Activated T-helper 2 cell treated with anti-CD3 and anti-CD28 coated beads, Interferon-gamma antibody, Interleukin-2, Interleukin-4, amounts not matched to agents 10 μg/mL and 5 μg/mL and 100 μg/mL, durations not matched to agents 14 hours and 24 hours and 36 hours (primary cell): ENCODE data around the gene STAT3. TPM values are rescaled to one million over a fixed set of nuclear protein-coding genes. Genes with fewer than 3 reads are reported as not detected.
"Not testable (repeated sequence)": the region's sequence is repeated elsewhere in the genome, so short reads cannot be mapped to it uniquely, and the experiment has no call there.

ENCODE experiments used
- DNase-seq: peaks from one replicate; pipeline ENCODE4 v3.0.0; 2021; ENCODE audit warnings: low spot score
- H3K27ac Mint-ChIP-seq: one replicate; pipeline ENCODE4 v1.8.0; 2021; ENCODE audit warnings: mixed read lengths
- H3K27me3 Mint-ChIP-seq: one replicate; pipeline ENCODE4 v1.8.0; 2021; ENCODE audit warnings: low read depth, mixed read lengths
- H3K36me3 Mint-ChIP-seq: one replicate; pipeline ENCODE4 v1.8.0; 2021; ENCODE audit warnings: low read depth, mixed read lengths
- H3K4me1 Mint-ChIP-seq: one replicate; pipeline ENCODE4 v1.8.0; 2021; ENCODE audit warnings: low read depth, mixed read lengths
- H3K4me3 Mint-ChIP-seq: one replicate; pipeline ENCODE4 v1.8.0; 2021; ENCODE audit warnings: low read depth, mild to moderate bottlenecking, moderate library complexity, mixed read lengths
- H3K9me3 Mint-ChIP-seq: one replicate; pipeline ENCODE4 v1.8.0; 2021; ENCODE audit warnings: mixed read lengths
- intact Hi-C: fragments of 100-400 bp; cut with micrococcal nuclease; formaldehyde crosslinking; loops from one replicate; pipeline ENCODE4 v1.15.1; 2023
- total RNA-seq: library from RNA; stranded (reverse); gene quantifications from 2 replicates; pipeline ENCODE4 v1.2.3, GENCODE V29; 2022

Gene STAT3
- total RNA-seq, 1 donor from 2014 or later = 250 TPM

DNA sequence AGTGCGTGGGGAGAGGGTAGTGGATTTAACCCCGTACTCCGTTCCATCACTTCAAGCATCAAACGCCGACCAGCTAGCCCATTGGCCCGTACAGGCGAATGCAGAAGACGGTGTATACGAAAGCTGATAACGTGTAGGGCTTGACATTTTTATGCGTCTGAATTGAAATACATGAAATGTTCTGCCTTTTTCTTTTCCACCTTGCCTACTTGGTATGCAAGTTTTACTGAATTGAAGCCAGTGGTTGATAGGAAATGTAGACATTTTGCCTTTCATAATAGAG lies 834 bp upstream of the STAT3 start:
- Mint-ChIP-seq H3K27ac (peak overlapping the region; percentile 100), H3K4me3 (peak overlapping the region; percentile 91), H3K36me3 (peaks cover 32% of the 10 kb centered on the region), H3K9me3 (no peaks in the 10 kb centered on the region), H3K27me3 (no peaks in the 10 kb centered on the region), H3K4me1 (peaks cover 38% of the 10 kb centered on the region)
- intact Hi-C loops = loop anchor here (2.0 to 5.0 kb wide), 2 partner anchors 67 to 122 kb away; no protein-coding TSS in a partner anchor
- no peak for DNase-seq

DNA sequence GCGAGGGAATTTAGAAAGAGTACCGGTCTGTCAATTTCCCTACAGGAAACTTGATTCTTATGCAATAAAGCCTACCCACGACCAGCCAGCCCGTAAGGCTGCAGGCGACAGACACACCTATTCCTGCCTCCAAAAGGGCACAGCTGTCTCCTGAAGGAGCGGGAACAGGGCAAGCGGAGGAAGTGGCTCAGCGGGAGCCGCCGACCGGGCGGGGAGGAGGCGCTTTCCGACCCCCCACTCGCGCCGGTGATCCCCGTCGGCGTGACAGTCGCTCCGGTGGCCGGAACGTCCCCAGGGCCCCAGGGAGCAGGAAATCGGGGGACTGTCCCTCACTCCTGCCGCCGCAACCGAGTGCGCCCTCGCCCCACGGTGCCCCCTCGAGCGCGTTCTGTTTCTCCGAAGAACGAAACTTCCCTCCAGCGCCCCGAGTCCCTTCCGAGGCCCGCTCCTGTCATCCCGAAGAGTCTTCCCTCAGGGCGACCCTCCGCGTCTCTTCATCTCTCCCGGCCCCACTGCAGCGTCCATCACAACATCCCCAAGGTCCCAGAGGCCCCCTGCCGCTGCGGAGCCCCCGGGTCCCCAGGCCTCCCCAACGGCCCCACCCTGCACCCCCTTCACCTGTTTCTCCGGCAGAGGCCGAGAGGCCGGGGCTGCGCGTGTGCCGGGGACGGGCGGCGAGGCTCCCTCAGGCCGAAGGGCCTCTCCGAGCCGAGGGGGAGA lies 421 bp downstream of the STAT3 start:
- Mint-ChIP-seq H3K27ac (peak overlapping the region; percentile 100), H3K4me3 (peak overlapping the region; percentile 91), H3K4me1 (peaks cover 39% of the 10 kb centered on the region), H3K9me3 (no peaks in the 10 kb centered on the region), H3K27me3 (no peaks in the 10 kb centered on the region), H3K36me3 (peaks cover 39% of the 10 kb centered on the region)
- intact Hi-C loops = loop anchor here (1.0 to 5.0 kb wide), 4 partner anchors 46 to 121 kb away; no protein-coding TSS in a partner anchor
- no peak for DNase-seq

DNA sequence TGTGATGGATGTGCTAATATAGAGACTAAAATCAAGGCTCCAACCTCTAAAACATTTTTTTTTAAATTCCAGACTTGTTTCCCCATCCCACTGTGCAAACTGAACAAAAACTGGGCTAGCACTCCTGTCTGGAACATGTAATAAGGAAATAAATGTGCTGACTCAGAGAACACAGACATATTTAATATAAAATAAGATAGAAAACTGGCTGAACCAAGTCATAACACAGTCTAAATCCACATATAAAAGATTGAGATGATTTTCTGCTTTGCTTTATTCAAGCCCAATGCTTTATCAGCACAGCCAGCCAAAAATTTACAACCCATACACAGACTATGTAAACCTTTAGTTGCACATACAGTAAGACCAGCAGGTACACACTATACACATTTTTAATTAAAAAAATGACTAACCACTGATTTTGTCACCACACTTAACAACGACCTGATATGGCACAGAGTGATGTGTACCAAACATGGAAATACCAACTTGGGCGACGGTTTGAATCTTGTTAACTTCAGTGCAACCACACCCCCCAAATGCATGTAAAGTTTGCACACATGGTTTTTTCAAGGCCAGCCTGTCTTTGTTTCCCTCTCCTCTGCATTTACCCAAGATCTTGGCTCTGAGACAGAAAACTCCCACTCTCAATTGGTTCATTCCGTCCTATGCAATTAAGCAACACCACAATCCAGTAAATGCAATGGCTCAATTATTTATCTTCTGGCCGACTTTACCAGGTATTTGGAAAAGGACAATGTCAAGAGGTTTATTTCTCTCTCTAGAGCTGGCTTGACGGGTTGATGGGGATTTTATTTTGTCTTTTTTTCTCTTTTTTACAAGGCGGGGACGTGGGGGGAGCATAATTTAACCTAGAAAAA lies 1.2 kb downstream of the STAT3 start:
- Mint-ChIP-seq H3K9me3 (no peaks in the 10 kb centered on the region), H3K36me3 (peaks cover 44% of the 10 kb centered on the region), H3K4me3 (peak overlapping the region; percentile 91), H3K27me3 (no peaks in the 10 kb centered on the region), H3K4me1 (peaks cover 38% of the 10 kb centered on the region), H3K27ac (peak overlapping the region; percentile 100)
- DNase-seq = no peak
- intact Hi-C loops = loop anchor here (5.0 kb wide), 1 partner anchor 65 kb away; no protein-coding TSS in a partner anchor

DNA sequence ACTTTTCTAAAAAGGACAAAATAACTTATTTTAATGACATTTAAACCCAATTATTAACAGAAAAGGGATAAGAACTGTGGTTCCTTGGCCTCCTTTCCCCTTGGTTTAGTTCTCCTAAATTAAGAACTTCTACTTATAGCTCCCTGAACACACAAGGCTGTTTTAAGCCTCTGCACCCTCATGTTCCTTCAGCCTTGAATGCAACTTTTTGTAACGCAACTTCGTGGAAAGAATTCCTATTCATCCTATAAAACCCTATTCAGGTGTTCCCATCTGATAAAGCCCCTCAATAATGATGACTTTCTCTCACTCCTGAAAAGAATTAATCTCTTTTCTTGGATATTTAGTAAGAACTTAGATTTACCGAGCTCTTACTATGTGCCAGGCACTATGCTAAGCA lies 6.3 kb downstream of the STAT3 start:
- Mint-ChIP-seq H3K36me3 (peaks cover 62% of the 10 kb centered on the region), H3K27ac (no peak overlapping the region), H3K4me3 (no peak overlapping the region), H3K9me3 (no peaks in the 10 kb centered on the region), H3K4me1 (peaks cover 45% of the 10 kb centered on the region), H3K27me3 (no peaks in the 10 kb centered on the region)
- intact Hi-C loops = no loop called here
- no peak for DNase-seq

DNA sequence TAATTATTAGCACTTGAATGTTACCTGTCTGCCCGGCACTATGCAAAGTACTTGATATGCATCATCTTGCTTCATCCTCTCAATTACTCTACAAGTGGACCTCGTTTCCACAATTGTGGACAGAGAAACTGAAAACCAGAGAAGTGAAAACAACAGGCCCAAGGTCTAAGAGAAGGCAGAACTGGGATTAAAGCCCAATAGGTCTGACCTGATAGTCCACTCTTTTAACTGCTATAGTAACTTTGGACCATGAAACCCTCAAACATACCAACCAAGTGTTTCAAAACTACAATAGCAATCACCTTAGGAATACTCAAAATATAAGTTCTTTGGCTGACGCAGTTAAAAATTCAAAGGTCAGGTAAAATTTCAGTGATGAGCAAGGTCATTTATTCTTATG lies 7.3 kb downstream of the STAT3 start:
- Mint-ChIP-seq H3K9me3 (no peaks in the 10 kb centered on the region), H3K36me3 (peaks cover 55% of the 10 kb centered on the region), H3K27ac (peak overlapping the region; percentile 60), H3K27me3 (no peaks in the 10 kb centered on the region), H3K4me3 (peak overlapping the region; percentile 39), H3K4me1 (peaks cover 40% of the 10 kb centered on the region)
- DNase-seq = no peak
- intact Hi-C loops = no loop called here

DNA sequence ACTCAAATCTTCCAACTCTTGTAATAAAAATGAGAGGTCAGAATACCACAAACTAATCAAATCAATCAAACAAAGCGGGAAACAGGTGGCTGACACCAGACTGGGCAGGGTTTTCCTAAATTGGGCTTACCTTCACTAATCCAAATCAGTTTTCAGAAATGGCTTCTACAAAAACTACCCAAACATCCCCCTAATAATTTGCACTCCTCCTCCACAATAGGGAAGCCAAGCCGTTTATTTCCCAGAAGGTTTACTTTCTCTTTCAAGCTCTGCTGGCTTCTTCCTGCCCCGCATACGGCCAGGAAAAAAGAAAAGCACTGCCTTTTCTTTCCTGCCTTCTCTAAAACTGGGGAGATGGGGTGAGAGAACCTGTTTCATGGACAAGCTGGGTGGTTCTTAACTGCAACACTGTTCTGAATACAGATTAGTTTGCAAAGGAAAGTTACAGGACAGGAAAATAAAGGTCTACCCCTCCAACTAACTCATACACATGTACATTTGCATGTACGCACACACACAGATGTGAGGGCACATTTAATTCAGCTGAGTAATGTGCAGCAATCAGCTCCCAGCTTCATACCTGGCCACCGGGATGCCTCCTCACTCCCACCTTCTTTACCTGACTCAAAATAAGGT lies 9.2 kb downstream of the STAT3 start:
- no peaks in the 10 kb centered on the region for H3K9me3 Mint-ChIP-seq
- H3K27ac Mint-ChIP-seq = peak overlapping the region; percentile 79
- H3K4me3 Mint-ChIP-seq = peak overlapping the region; percentile 71
- DNase-seq = no peak
- peaks cover 48% of the 10 kb centered on the region for H3K36me3 Mint-ChIP-seq
- no peaks in the 10 kb centered on the region for H3K27me3 Mint-ChIP-seq
- H3K4me1 Mint-ChIP-seq = peaks cover 42% of the 10 kb centered on the region
- intact Hi-C loops = loop anchor here (2.0 kb wide), 1 partner anchor 14 kb away; no protein-coding TSS in a partner anchor

DNA sequence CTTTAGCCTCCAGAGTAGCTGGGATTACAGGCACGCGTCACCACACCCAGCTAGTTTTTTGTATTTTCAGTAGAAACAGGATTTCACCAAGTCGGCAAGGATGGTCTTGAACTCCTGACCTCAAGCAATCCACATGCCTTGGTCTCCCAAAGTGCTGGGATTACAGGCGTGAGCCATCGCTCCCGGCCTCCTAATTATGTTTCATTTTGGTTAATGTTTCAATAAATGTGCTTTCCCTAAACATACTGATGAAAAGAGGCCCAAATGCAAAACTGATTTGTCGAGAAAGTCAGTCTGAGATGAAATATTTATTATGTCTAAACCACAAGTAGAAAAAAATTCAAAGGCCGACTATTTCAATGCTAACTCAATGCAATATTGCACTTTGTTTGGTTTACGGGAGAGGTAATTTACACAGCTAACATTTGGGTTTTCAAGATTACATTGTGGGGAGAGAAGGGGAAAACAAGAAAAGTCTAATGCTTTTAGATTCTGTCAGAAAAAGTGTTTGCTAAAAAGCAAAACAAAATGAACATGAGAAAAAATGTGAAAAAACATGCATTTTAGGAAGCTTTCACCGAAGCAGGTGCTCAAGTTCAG lies 9.8 kb downstream of the STAT3 start:
- no peaks in the 10 kb centered on the region for H3K9me3 Mint-ChIP-seq

DNA sequence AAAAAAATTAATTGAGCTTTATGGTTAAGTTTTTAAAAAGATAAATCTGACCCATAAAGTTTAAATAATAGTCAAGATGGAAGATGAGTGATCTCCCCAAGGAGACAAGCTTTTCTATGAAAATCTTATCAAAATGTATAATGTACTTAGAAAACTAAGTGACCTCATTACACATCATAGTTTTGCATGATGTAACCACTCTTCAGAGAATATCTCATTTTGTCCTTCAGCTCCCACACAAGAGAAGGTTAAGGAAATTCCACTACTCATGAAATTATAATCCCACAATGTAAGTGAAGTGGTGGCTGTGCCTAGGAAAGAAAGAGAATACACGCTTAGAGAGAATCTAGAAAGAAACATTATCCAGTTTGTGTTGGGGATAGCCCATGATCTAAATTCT lies 14.3 kb downstream of the STAT3 start:
- H3K4me1 Mint-ChIP-seq = peaks cover 34% of the 10 kb centered on the region
- H3K27ac Mint-ChIP-seq = peak overlapping the region; percentile 35
- no peaks in the 10 kb centered on the region for H3K27me3 Mint-ChIP-seq

More for the DNA sequence above, 9.8 kb downstream of the STAT3 start:
- peaks cover 42% of the 10 kb centered on the region for H3K4me1 Mint-ChIP-seq
- H3K27ac Mint-ChIP-seq = peak overlapping the region; percentile 79
- H3K4me3 Mint-ChIP-seq = peak overlapping the region; percentile 71
- intact Hi-C loops = loop anchor here (2.0 kb wide), 1 partner anchor 14 kb away; no protein-coding TSS in a partner anchor
- H3K27me3 Mint-ChIP-seq = no peaks in the 10 kb centered on the region
- DNase-seq = no peak
- H3K36me3 Mint-ChIP-seq = peaks cover 48% of the 10 kb centered on the region

DNA sequence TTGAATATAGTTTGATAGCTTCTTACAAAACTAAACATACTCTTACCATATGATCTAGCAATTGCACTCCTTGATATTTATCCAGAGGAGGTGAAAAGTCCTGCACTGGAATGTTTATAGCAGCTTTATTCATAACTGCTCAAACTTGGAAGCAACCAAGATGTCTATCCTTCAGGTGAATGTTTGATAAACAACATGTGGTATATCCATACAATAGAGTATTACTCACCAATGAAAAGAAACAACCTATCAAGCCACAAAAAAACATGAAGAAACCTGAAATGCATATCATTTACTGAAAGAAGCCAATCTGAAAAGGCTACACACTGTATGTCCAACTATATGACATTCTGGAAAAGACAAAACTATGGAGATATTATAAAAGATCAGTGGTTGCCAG lies 16.1 kb downstream of the STAT3 start:
- peaks cover 6% of the 10 kb centered on the region for H3K9me3 Mint-ChIP-seq
- peaks cover 52% of the 10 kb centered on the region for H3K36me3 Mint-ChIP-seq
- peaks cover 34% of the 10 kb centered on the region for H3K4me1 Mint-ChIP-seq
- no peak for DNase-seq
- no peak overlapping the region for H3K4me3 Mint-ChIP-seq
- H3K27me3 Mint-ChIP-seq = no peaks in the 10 kb centered on the region
- H3K27ac Mint-ChIP-seq = no peak overlapping the region
- intact Hi-C loops = no loop called here

More for the DNA sequence above, 14.3 kb downstream of the STAT3 start:
- intact Hi-C loops = no loop called here
- Mint-ChIP-seq H3K9me3 (peaks cover 6% of the 10 kb centered on the region), H3K4me3 (no peak overlapping the region), H3K36me3 (peaks cover 51% of the 10 kb centered on the region)
- no peak for DNase-seq

DNA sequence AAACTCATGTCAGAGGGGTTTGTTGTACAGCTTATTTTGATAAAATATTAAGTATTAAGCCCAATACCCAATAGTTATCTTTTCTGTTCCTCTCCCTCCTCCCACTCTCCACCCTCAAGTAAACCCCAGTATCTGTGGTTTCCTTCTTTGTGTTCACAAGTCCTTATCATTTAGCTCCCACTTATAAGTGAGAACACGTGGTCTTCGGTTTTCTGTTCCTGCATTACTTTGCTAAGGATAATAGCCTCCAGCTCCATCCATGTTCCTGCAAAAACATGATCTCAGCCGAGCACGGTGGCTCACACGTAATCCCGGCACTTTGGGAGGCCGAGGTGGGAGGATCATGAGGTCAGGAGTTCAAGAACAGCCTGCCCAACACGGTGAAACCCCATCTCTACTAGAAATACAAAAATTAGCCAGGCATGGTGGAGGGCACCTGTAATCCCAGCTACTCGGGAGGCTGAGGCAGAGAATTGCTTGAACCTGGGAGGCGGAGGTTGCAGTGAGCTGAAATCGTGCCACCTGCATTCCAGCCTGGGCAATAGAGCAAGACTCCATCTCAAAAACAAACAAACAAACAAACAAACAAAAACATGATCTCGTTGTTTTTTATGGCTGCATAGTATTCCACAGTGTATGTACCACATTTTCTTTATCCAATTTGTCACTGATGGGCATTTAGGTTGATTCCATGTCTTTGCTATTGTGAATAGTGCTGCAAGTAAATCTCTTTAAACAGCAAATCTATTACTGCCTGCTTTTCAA lies 19.3 kb downstream of the STAT3 start:
- DNase-seq, H3K9me3 Mint-ChIP-seq, intact Hi-C loops, H3K27me3 Mint-ChIP-seq, H3K4me3 Mint-ChIP-seq: not testable (repeated sequence)
- Mint-ChIP-seq H3K36me3 (peaks cover 56% of the 10 kb centered on the region), H3K4me1 (peaks cover 46% of the 10 kb centered on the region), H3K27ac (peak overlapping the region; percentile 70)

DNA sequence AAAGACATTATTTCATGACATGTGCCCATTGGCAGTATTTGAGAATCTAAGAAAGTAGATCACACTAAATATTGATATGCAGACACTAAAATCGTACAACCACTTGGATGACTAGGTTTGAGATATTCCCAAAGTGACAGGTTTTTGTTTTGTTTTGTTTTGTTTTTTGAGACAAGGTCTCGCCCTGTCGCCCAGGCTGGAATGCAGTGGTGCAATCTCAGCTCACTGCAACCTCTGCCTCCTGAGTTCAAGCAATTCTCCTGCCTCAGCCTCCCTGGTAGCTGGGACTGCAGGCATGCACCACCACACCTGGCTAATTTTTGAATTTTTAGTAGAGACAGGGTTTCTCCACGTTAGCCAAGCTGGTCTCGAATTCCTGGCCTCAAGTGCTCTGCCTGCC lies 19.9 kb downstream of the STAT3 start:
- H3K27me3 Mint-ChIP-seq, H3K9me3 Mint-ChIP-seq, H3K4me3 Mint-ChIP-seq, DNase-seq, intact Hi-C loops, H3K27ac Mint-ChIP-seq: not testable (repeated sequence)
- H3K36me3 Mint-ChIP-seq = peaks cover 59% of the 10 kb centered on the region
- H3K4me1 Mint-ChIP-seq = peaks cover 50% of the 10 kb centered on the region
